Neural cell (in vitro differentiated cells): ENCODE data around the gene KIF4A.

Experiments
- EP300 ChIP-seq: fragments of 450-650 bp; conservative IDR thresholded peaks from 2 replicates; pipeline ENCODE4 v1.6.1; 2014; ENCODE audit warnings: antibody characterized with exemption, mild to moderate bottlenecking, moderate library complexity; ENCODE audit not compliant: poor library complexity, severe bottlenecking
- MXI1 ChIP-seq: fragments of 450-650 bp; conservative IDR thresholded peaks from 2 replicates; pipeline ENCODE4 v1.6.1; 2014; ENCODE audit warnings: antibody characterized with exemption, mild to moderate bottlenecking; ENCODE audit not compliant: poor library complexity, severe bottlenecking
- TAF1 ChIP-seq: IDR thresholded peaks from 2 replicates; pipeline ENCODE4 v1.6.1; 2012; ENCODE audit warnings: low read depth
- TF ChIP-seq, protein P1 (sequence below): IDR thresholded peaks from 2 replicates; pipeline ENCODE4 v1.6.1; 2012; ENCODE audit warnings: borderline replicate concordance
- TF ChIP-seq, protein P2 (sequence below): fragments of 450-650 bp; IDR thresholded peaks from 2 replicates; pipeline ENCODE4 v1.5.1; 2014; ENCODE audit warnings: antibody characterized with exemption, mild to moderate bottlenecking, moderate library complexity; ENCODE audit not compliant: poor library complexity, severe bottlenecking

DNA sequence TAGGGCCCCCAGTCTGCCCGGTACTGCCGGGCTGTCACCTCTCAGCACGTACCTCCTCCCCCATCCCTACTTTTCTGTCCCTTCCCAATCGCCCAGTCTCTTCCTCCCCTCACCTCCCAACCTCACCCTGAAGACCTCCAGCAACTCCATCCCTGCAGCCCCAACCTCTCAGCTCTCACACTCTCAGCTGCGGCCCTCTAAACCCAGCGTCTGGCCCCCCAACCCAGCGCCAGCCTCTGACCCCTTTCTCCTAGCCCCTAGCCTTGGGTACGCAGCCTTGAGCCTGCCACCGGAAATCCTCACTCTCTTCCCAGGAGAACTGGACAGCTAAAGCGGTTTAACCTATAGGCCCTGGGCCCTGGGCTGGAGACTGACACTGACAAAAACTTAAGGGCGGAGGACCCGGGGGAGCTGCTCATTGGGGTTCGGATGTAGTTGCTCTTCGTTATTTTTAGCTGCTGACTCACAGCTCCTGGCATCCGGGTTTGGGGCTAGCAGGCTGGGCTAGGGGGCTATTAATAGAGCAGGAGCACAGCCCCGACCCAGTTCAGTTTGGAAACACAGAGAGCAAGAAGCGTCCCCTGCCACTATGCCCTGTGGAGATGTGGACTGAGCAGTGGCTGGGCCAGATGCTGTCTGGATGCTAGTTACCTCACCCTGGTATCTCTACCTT is 145.1 kb downstream of the KIF4A start:
- TF ChIP-seq, protein P1, sequence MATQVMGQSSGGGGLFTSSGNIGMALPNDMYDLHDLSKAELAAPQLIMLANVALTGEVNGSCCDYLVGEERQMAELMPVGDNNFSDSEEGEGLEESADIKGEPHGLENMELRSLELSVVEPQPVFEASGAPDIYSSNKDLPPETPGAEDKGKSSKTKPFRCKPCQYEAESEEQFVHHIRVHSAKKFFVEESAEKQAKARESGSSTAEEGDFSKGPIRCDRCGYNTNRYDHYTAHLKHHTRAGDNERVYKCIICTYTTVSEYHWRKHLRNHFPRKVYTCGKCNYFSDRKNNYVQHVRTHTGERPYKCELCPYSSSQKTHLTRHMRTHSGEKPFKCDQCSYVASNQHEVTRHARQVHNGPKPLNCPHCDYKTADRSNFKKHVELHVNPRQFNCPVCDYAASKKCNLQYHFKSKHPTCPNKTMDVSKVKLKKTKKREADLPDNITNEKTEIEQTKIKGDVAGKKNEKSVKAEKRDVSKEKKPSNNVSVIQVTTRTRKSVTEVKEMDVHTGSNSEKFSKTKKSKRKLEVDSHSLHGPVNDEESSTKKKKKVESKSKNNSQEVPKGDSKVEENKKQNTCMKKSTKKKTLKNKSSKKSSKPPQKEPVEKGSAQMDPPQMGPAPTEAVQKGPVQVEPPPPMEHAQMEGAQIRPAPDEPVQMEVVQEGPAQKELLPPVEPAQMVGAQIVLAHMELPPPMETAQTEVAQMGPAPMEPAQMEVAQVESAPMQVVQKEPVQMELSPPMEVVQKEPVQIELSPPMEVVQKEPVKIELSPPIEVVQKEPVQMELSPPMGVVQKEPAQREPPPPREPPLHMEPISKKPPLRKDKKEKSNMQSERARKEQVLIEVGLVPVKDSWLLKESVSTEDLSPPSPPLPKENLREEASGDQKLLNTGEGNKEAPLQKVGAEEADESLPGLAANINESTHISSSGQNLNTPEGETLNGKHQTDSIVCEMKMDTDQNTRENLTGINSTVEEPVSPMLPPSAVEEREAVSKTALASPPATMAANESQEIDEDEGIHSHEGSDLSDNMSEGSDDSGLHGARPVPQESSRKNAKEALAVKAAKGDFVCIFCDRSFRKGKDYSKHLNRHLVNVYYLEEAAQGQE, result no peak
- TF ChIP-seq, protein P2, sequence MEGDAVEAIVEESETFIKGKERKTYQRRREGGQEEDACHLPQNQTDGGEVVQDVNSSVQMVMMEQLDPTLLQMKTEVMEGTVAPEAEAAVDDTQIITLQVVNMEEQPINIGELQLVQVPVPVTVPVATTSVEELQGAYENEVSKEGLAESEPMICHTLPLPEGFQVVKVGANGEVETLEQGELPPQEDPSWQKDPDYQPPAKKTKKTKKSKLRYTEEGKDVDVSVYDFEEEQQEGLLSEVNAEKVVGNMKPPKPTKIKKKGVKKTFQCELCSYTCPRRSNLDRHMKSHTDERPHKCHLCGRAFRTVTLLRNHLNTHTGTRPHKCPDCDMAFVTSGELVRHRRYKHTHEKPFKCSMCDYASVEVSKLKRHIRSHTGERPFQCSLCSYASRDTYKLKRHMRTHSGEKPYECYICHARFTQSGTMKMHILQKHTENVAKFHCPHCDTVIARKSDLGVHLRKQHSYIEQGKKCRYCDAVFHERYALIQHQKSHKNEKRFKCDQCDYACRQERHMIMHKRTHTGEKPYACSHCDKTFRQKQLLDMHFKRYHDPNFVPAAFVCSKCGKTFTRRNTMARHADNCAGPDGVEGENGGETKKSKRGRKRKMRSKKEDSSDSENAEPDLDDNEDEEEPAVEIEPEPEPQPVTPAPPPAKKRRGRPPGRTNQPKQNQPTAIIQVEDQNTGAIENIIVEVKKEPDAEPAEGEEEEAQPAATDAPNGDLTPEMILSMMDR, result no peak
- no peak for TF ChIP-seq TAF1
- TF ChIP-seq EP300, result no peak
- TF ChIP-seq MXI1, result no peak
